Kidney epithelial cell (primary cell): ENCODE results near the gene GPR151. TPM values are rescaled to one million over a fixed set of nuclear protein-coding genes. Genes with fewer than 3 reads are reported as not detected.

Experiments used
- DNase-seq: peaks from one replicate; pipeline ENCODE4 v3.0.0-alpha.2; 2010; ENCODE audit warnings: low read depth
- H3K27me3 ChIP-seq: 2 replicates; pipeline ENCODE4 v1.6.0; 2011; ENCODE audit warnings: low read length; ENCODE audit not compliant: control insufficient read depth, insufficient read depth
- H3K36me3 ChIP-seq: 2 replicates; pipeline ENCODE4 v1.5.1; 2011; ENCODE audit warnings: low read length; ENCODE audit not compliant: control insufficient read depth, insufficient read depth
- H3K4me3 ChIP-seq: 2 replicates; pipeline ENCODE4 v1.5.1; 2011; ENCODE audit warnings: low read depth, mild to moderate bottlenecking, control low read depth, low read length
- total RNA-seq: library from RNA; depleted of rRNA; stranded (reverse); fragments of >200 nt; gene quantifications from 2 replicates; pipeline ENCODE4 v1.2.3, GENCODE V29; 2015
- TF ChIP-seq, protein P1 (sequence below): IDR thresholded peaks from 2 replicates; pipeline ENCODE4 v1.5.1; 2011; ENCODE audit warnings: mild to moderate bottlenecking, moderate library complexity, low read length, control low read depth, inconsistent platforms; ENCODE audit not compliant: insufficient read depth, poor library complexity, severe bottlenecking

The GPR151 gene
- total RNA-seq, 1 donor from 2014 or later, result not detected

DNA sequence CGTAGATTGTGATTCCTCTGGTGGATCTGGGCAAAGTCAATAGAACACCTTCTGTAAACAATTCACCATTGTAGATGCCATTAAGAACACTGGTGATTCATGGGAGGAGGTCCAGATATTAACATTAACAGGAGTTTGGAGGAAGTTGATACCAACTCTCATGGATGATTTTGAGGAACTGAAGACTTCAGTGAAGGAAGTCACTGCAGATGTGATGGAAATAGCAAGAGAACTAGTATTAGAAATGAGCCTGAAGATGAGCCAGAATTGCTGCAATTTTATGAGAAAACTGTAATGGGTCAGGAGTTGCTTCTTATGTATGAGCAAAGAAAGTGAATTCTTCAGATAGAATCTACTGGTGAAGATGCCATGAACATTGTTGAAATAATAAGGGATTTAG is 41.9 kb downstream of the GPR151 start:
- H3K4me3 ChIP-seq, result no peak overlapping the region
- TF ChIP-seq, protein P1, sequence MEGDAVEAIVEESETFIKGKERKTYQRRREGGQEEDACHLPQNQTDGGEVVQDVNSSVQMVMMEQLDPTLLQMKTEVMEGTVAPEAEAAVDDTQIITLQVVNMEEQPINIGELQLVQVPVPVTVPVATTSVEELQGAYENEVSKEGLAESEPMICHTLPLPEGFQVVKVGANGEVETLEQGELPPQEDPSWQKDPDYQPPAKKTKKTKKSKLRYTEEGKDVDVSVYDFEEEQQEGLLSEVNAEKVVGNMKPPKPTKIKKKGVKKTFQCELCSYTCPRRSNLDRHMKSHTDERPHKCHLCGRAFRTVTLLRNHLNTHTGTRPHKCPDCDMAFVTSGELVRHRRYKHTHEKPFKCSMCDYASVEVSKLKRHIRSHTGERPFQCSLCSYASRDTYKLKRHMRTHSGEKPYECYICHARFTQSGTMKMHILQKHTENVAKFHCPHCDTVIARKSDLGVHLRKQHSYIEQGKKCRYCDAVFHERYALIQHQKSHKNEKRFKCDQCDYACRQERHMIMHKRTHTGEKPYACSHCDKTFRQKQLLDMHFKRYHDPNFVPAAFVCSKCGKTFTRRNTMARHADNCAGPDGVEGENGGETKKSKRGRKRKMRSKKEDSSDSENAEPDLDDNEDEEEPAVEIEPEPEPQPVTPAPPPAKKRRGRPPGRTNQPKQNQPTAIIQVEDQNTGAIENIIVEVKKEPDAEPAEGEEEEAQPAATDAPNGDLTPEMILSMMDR, result no peak

DNA sequence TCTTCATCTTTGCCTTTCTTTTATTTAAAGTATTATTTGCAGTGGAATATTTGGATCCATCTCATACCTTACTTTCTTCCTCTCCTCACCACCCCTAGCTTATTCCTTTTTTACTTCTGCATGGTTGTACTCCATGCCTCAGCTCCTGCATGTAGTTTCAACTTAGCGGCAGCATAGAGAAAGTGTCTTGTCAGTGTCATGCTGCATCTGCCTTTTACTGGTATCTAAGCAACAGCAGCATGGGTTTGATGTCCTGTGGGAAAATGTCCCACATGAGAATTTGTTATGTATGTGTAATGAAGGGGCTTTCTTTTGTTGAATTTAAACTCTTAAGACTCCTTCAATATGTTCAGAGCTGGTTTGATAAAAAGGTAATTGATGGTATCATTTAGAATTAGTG is 48.2 kb downstream of the GPR151 start:
- Histone ChIP-seq H3K36me3 (no peaks in the 10 kb centered on the region), H3K4me3 (no peak overlapping the region), H3K27me3 (no peaks in the 10 kb centered on the region)
- DNase-seq, result no peak
- TF ChIP-seq, protein P1, result no peak

More for the DNA sequence above, 41.9 kb downstream of the GPR151 start:
- H3K36me3 ChIP-seq, result no peaks in the 10 kb centered on the region
- H3K27me3 ChIP-seq, result no peaks in the 10 kb centered on the region
- no peak for DNase-seq

DNA sequence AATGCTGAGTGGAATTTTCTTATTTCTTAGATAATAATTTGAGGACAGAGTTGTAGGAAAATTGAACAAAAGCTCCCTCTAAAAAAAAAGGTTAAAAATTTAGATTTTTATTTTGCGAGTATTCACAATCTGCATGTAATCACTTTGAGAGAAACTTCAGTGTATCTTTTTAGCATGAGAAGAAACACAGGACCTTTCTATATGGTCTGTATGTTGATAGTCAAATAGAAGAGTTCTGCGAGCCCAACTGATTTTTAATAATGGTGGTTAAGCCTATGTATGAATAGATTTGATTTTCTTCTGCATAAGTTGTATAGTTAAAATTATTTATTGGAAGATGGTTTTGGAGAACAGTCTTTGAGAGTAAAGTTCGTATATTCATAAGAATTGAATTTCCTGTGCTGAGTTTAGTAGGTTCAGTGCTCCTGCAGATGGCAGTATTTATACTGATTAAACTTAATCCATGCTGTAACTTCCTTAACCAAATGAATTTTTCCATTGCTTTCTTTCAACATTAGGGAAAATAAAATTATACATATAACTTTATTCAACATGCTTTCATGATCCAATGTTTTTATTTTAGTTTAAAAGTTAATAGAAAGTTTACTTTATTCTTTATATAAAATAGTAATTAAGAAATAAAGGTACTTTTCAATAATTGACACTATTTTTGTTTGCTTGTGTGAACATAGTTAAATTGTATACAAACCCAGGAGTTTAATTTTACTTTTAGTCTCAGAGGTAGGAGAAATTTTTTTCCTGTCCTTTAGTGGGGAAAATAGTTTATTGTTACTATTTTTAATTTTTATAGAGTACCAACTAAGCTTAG is 49.3 kb downstream of the GPR151 start:
- Histone ChIP-seq H3K36me3 (no peaks in the 10 kb centered on the region), H3K4me3 (no peak overlapping the region), H3K27me3 (no peaks in the 10 kb centered on the region)
- no peak for DNase-seq
- TF ChIP-seq, protein P1, result peak; percentile 60

DNA sequence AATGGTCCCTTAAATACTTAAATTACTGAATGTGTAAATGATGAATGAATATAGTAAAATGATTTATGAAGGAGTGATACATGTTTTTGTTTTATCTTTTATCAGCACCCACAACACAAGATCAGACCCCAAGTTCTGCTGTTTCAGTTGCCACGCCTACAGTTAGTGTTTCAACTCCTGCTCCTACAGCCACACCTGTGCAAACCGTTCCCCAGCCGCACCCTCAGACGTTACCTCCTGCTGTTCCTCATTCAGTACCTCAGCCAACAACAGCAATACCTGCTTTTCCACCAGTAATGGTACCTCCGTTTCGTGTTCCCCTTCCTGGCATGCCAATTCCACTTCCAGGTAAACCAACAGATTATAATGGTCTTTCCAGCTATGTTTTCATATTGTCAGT is 52.5 kb downstream of the GPR151 start:
- Histone ChIP-seq H3K4me3 (no peak overlapping the region), H3K36me3 (no peaks in the 10 kb centered on the region), H3K27me3 (no peaks in the 10 kb centered on the region)
- no peak for DNase-seq
- TF ChIP-seq, protein P1, result no peak

Other genes starting within 250 kb of the GPR151 start
- not detected in 2 replicates for gene POU4F3, start 177.4 kb downstream of the GPR151 start, total RNA-seq
- gene TCERG1, start 68.9 kb downstream of the GPR151 start, total RNA-seq, result 50.1 and 55.0 TPM in 2 replicates